Measurements from ENCODE around the gene CRABP1. TPM values are rescaled to one million over a fixed set of nuclear protein-coding genes. Genes with fewer than 3 reads are reported as not detected.

Gene CRABP1
- total RNA-seq, 2 donors from 2014 or later, result not detected

DNA sequence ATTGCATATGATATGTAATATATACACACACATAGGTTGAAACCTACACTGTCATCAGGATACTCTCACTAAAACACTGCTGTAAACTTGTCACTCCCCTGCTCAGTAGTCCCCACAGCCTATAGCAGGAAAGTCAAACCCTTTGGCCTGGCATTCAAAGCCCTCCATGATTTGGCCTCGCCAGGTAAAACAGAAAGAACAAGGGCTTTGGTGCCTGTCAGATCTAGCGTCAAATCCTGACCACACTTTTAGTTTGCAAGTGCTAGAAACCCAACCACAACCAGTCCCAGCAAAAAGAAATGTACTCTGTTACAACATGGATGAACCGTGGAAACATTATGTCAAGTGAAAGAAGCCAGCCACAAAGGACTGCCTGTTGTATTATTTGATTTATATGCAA, 11.4 kb downstream of the CRABP1 start:
- DNase-seq (ENCODE audit: low spot score), result no peak
- Histone ChIP-seq H3K27me3 (replicated peaks; ENCODE audit: insufficient read depth) (no peaks in the 10 kb centered on the region), H3K36me3 (no peaks in the 10 kb centered on the region), H3K4me3 (no peak overlapping the region), H3K27ac (no peak overlapping the region), H3K9me3 (no peaks in the 10 kb centered on the region), H3K4me1 (replicated peaks) (no peaks in the 10 kb centered on the region)
- WGBS, result 88% methylated on average over 3 of the region's 3 CpGs
- TF ChIP-seq, protein P1, sequence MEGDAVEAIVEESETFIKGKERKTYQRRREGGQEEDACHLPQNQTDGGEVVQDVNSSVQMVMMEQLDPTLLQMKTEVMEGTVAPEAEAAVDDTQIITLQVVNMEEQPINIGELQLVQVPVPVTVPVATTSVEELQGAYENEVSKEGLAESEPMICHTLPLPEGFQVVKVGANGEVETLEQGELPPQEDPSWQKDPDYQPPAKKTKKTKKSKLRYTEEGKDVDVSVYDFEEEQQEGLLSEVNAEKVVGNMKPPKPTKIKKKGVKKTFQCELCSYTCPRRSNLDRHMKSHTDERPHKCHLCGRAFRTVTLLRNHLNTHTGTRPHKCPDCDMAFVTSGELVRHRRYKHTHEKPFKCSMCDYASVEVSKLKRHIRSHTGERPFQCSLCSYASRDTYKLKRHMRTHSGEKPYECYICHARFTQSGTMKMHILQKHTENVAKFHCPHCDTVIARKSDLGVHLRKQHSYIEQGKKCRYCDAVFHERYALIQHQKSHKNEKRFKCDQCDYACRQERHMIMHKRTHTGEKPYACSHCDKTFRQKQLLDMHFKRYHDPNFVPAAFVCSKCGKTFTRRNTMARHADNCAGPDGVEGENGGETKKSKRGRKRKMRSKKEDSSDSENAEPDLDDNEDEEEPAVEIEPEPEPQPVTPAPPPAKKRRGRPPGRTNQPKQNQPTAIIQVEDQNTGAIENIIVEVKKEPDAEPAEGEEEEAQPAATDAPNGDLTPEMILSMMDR (IDR thresholded peaks at IDR 0.05), result no peak
- no peak for TF ChIP-seq POLR2AphosphoS5 (IDR thresholded peaks at IDR 0.05)
- TF ChIP-seq POLR2A (IDR thresholded peaks at IDR 0.05), result no peak
- intact Hi-C loops (cut with DNase I), result no loop called here

DNA sequence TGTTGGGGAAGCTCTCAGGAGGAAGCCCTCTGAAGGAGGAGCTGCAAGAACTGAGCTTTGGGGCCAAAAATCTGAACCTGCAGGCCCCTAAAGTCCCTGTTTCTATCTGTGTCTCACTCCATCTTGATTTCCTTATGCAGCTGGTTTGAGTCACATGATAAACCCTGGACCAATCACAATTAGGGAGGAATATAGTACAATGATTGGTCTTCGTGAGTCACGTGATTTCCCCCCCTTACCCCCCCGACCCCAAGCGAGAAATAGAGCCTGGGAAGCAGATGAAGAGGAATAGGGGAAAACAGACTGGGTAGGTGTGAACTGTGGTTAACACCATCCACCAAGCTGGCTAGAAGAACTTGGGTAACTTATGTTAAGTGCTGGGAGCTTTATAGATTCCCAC, 12.9 kb downstream of the CRABP1 start:
- 87% methylated on average over 4 of the region's 4 CpGs for WGBS
- H3K9me3 ChIP-seq, result no peaks in the 10 kb centered on the region
- H3K4me1 ChIP-seq (replicated peaks), result no peaks in the 10 kb centered on the region
- H3K36me3 ChIP-seq, result no peaks in the 10 kb centered on the region
- DNase-seq (ENCODE audit: low spot score), result no peak
- intact Hi-C loops (cut with DNase I), result no loop called here
- TF ChIP-seq, protein P1 (IDR thresholded peaks at IDR 0.05), result no peak
- H3K27me3 ChIP-seq (replicated peaks; ENCODE audit: insufficient read depth), result no peaks in the 10 kb centered on the region
- no peak overlapping the region for H3K4me3 ChIP-seq
- H3K27ac ChIP-seq, result no peak overlapping the region

GRCh38 chr15:78355177-78355576, 15.0 kb downstream of the CRABP1 start:
- H3K27me3 ChIP-seq (replicated peaks; ENCODE audit: insufficient read depth), result no peaks in the 10 kb centered on the region
- H3K9me3 ChIP-seq, result no peaks in the 10 kb centered on the region
- TF ChIP-seq POLR2AphosphoS5 (IDR thresholded peaks at IDR 0.05) (no peak), POLR2A (IDR thresholded peaks at IDR 0.05) (no peak)
- TF ChIP-seq, protein P1 (IDR thresholded peaks at IDR 0.05), result no peak
- H3K4me3 ChIP-seq, result no peak overlapping the region
- no peaks in the 10 kb centered on the region for H3K36me3 ChIP-seq
- DNase-seq (ENCODE audit: low spot score), result no peak
- H3K4me1 ChIP-seq (replicated peaks), result no peaks in the 10 kb centered on the region
- intact Hi-C loops (cut with DNase I), result no loop called here
- 84% methylated on average over 8 of the region's 8 CpGs for WGBS
- no peak overlapping the region for H3K27ac ChIP-seq

GRCh38 chr15:78358102-78358870, 18.1 kb downstream of the CRABP1 start:
- no peak for TF ChIP-seq POLR2AphosphoS5 (IDR thresholded peaks at IDR 0.05)
- no peak for TF ChIP-seq POLR2A (IDR thresholded peaks at IDR 0.05)
- TF ChIP-seq, protein P1 (IDR thresholded peaks at IDR 0.05), result no peak
- Histone ChIP-seq H3K9me3 (no peaks in the 10 kb centered on the region), H3K36me3 (no peaks in the 10 kb centered on the region), H3K27ac (no peak overlapping the region), H3K27me3 (replicated peaks; ENCODE audit: insufficient read depth) (peaks cover 2% of the 10 kb centered on the region), H3K4me3 (no peak overlapping the region), H3K4me1 (replicated peaks) (no peaks in the 10 kb centered on the region)
- intact Hi-C loops (cut with DNase I), result no loop called here
- WGBS, result 42% methylated on average over 6 of the region's 6 CpGs
- no peak for DNase-seq (ENCODE audit: low spot score)
